Stimulated activated CD4-positive, alpha-beta T cell treated with anti-CD3 and anti-CD28 coated beads, Interleukin-1b, Interleukin-23, amount 100 ng/mL, for 48 hours (primary cell): Measurements from ENCODE around the gene PLA2G4D.

Experiments used
- DNase-seq: peaks from one replicate; pipeline ENCODE4 v3.0.0-alpha.2; 2020

PLA2G4D gene

DNA sequence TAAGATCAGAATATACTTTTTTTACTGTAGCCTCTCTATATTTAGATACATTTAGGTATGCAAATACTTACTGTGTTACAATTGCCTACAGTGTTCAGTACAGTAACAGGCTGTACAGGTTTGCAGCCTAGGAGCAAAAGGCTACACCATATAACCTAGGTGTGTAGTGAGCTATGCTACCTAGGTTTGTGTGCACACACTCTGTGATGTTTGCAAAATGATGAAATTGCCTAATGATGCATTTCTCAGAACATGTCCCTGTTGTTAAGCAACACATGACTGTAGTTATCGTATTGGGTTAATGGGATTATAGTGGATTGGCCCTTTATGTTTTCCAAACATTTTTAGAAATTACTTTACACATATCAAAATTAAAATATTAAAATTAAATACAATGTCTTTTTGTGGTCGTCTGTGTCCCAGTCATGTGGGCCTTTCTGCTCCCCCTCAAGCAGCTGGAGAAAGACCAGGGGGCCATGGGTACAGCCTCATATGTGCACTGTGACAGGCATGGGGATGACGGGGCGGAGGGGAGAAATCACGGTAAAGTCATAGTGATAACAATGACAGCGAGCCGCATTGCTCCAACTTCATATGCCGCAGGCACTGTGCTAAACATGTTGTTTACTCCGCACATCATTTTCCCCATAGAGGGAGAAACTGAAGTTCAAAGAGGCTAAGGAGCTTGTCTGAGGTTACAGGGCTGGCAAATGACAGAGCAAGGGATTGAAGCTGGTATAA, 46.1 kb downstream of the PLA2G4D start:
- no peak for DNase-seq

- DNase-seq = no peak
Observed at GRCh38 chr15:42046597-42046996, 47.8 kb downstream of the PLA2G4D start.

DNA sequence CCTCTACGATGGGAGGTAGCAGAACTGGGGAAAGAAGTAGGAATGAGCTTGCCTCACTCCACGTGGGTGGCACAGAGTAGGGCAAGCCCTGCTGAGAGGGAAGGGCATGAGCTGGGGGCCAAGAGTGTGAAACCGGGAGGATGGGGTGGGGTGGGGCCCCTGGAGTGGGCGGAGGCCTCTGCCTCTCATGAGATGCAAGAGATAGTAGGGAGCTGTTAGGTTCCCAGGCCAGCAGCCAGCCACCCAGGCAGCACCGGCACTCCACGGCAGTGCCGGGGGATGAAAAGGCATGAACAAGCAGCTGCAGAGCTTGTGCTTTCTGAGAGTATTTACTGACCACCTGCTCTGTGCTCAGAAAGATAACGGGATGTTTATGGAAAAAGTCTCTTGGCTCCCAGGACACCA, 49.1 kb downstream of the PLA2G4D start:
- DNase-seq = no peak

GRCh38 chr15:42042602-42043400, 51.6 kb downstream of the PLA2G4D start:
- DNase-seq = no peak

DNA sequence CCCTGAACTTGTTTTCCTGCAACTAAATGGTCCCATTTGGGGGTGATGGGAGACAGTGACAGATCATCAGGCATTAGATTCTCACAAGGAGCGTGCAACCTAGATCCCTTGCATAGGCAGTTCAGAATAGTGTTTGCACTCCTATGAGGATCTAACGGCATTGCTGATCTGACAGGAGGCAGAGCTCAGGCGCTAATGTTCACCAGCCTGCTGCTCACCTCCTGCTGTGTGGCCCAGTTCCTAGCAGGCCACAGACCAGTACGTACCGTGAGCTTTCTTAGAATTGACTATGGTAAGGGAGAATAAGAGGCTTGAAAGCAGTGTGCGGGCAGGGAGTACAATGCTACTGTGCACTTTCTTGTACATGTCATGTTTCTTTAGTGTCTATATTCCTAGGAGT, 56.0 kb downstream of the PLA2G4D start:
- no peak for DNase-seq

DNA sequence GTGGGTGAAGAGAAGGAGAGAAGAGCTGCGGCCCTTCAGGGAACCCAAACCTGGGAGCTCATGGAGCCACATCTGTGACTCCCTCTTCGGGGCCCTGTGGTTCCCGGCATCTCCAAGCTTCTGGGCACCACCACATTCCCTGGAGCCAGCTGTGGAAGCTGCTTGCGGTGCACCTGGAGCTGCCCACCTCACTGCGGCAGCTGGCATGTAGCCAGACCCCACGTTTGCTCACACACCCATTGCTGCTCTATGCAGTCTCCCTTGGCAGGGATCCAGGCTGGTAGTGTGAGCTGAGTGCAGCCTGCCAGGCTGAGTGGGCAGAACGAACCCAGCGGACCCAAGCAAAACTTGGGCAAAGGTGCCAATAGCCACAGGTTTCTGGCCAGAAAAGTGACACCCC, 56.7 kb downstream of the PLA2G4D start:
- no peak for DNase-seq

DNA sequence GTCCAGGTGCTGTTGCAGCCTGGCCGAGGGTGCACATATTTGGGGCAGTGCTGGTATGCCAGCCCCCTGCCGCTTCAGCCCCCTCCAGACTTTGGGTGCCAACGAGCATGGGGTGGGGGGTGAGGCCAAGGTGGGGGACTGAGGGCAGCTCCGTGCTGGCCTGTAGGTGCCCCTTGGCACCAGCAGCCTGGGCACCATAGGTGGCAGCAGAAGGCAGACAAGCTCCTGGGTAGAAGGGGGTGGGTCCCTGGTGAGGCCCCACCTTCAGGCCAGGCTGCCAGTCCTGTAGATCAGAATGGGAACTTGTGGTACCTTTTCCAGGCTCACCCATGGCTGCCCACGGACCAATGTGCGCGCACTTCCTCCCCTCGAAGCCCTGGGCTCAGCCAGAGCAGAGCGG, 57.4 kb downstream of the PLA2G4D start:
- no peak for DNase-seq

- DNase-seq = no peak
Observed at GRCh38 chr15:42036112-42036905, 58.1 kb downstream of the PLA2G4D start.

- no peak for DNase-seq
Observed at GRCh38 chr15:42035435-42035761, 59.0 kb downstream of the PLA2G4D start.

- DNase-seq = no peak
Observed at GRCh38 chr15:42034628-42035434, 59.5 kb downstream of the PLA2G4D start.

DNA sequence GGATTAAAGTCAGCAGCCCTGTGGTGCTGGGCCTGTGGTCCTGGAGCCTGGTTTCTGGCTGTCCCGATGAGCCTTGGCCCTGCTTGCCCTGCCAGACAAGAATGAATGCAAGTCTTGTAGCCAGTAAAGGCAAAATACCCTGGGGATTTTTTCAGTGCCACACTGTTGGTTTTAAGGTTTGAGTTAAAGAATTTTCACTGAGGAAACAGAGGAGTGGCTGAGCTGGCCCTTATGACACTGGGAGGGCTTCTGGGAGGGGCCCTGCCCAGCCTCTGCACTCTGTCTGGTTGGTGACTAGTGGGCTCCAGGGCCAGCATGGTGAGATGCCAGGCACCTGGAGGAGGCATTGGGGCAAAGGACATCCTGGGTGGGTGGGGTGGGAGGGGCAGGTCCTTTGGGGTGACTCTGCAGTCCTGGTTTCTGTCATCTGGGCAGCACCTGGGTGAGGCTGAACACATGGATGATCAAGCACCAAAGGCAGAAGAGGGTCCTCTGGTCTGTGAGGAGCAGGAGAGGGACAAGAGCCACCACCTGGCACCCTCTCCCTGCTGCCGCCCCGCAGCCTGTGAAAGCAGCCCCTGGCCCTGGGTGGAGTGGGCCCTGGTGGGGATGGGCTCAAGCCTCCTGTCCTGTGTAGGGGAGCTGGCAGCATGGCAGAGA, 61.0 kb downstream of the PLA2G4D start:
- no peak for DNase-seq

- no peak for DNase-seq
Observed at GRCh38 chr15:42032376-42033213, 61.8 kb downstream of the PLA2G4D start.

GRCh38 chr15:42031198-42031915, 63.0 kb downstream of the PLA2G4D start:
- DNase-seq = no peak

- no peak for DNase-seq
Observed at GRCh38 chr15:42027521-42027920, 66.8 kb downstream of the PLA2G4D start.

- no peak for DNase-seq
Observed at GRCh38 chr15:42024303-42024702, 70.1 kb downstream of the PLA2G4D start.

DNA sequence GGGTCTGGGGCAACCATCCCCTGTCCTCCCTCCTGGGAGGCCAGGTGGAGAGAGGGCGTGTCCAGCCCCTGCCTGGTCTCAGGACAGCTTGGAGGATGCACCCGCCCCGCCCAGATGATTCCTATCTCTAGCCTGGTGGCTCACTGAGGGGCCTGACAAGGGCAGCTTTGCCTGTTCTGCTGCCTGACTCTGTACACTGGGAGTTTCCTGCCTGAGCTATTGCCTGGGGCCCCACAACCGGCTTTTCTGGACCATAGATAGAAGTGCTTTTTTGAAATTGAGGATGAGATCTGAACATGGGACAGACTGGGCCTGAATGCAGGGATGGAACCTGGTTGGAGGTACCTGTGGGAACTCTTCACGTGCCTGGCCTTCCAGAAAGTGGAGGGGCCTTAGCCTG, 72.8 kb downstream of the PLA2G4D start:
- DNase-seq = no peak

- no peak for DNase-seq
Observed at GRCh38 chr15:42020713-42021273, 73.6 kb downstream of the PLA2G4D start, which contains the start of gene PLA2G4E. PLA2G4E (minus strand) TSS chr15:42021042; CDS start chr15:42021030, 12 bp downstream.

DNA sequence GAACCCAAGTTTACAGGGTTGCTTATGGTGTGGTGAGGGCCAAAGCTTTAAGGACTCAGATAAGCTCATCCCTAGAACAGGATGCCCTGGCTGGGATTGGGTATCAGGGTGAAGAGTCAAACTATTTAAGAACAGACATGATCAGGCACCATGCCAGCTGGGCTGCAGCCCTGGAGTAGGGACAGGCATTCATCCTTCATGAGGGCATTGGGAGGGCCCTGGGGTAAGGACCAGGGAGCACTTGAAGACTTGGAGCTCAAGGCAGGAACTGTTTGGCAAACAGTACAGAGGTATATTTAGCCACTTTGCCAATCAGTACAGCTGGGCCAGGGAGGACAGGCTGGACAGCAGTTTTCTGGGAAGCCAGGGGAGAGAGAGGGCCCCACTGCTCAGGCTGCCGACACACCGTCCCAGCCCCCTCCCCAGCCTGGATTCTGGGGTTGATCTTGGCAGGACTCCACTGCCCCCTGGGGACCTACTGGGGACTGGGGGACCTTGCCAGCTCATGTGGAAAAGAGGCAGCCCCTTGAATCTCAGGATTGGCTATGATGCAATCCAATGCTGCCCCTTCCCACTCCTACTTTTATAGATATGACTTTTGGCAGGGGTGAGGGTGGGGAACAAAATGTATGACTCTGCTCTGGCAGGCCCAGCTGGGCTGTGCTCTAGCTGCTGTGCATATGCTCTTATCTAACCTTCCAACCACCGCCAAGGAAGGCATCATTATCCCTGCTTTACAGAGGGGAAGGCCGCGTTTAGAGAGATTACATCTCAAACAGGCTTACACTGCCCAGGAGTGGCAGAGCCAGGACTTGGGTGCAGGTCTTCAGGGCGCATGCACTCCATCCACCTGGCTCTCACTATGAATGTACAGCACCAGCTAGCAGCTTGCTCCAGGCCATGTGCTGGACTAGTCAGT, 75.8 kb downstream of the PLA2G4D start:
- DNase-seq = no peak
